ENCODE data around the gene TIMM17A.

Gene TIMM17A

DNA sequence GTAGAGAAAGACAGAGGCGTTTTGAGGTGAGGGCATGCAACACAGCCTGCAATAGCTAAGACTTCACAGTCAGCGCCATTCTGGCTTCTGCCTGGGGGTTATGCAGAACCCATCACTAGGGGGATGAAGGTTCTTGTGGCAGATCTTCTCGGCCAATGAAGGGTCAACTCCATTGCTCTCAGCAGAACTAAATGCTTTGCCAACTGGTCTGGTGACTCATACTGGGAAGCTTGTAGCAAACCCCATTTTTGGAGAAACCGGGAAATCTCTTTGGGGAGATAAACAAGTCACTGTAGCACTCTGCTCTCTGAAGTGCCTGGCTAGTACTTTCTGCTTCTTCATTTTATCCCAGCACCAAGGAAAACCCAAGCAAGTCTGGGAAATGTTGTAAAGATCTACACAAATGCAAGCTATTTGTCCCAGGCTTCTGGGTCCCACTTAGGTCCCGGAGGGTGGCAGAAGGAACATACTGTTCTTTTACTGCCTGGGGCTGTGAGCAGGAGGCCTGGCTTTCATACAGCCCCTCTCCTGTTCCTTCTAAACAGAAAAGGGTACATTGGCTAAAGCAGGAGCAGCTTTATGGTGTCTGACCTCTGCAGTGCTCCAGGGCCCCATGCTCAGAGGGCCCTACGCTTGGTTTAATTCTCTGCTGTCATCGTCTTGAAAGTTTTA is 37.8 kb upstream of the TIMM17A start:
- TF ChIP-seq, protein P1, sequence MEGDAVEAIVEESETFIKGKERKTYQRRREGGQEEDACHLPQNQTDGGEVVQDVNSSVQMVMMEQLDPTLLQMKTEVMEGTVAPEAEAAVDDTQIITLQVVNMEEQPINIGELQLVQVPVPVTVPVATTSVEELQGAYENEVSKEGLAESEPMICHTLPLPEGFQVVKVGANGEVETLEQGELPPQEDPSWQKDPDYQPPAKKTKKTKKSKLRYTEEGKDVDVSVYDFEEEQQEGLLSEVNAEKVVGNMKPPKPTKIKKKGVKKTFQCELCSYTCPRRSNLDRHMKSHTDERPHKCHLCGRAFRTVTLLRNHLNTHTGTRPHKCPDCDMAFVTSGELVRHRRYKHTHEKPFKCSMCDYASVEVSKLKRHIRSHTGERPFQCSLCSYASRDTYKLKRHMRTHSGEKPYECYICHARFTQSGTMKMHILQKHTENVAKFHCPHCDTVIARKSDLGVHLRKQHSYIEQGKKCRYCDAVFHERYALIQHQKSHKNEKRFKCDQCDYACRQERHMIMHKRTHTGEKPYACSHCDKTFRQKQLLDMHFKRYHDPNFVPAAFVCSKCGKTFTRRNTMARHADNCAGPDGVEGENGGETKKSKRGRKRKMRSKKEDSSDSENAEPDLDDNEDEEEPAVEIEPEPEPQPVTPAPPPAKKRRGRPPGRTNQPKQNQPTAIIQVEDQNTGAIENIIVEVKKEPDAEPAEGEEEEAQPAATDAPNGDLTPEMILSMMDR (IDR thresholded peaks at IDR 0.05): no peak

DNA sequence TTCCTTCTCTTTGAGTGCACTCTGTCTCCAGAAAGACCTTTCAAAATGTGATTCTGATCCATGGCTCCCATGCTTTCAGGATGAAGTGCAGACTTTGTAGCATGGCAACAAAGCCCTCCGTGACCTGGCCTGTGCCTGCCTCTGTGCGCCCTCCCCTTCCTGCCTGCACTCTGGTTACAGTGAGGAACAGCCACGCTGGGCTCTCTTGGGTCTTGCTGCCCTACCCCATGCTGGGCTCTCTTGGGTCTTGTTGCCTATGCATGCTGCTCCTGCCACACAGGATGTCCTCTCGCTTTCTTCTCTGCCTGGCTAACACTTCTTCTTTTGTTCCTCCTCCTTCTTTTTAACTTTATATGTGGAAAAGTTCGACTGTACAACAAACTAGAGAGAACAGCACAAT is 37.0 kb upstream of the TIMM17A start:
- TF ChIP-seq, protein P1 (IDR thresholded peaks at IDR 0.05): no peak

DNA sequence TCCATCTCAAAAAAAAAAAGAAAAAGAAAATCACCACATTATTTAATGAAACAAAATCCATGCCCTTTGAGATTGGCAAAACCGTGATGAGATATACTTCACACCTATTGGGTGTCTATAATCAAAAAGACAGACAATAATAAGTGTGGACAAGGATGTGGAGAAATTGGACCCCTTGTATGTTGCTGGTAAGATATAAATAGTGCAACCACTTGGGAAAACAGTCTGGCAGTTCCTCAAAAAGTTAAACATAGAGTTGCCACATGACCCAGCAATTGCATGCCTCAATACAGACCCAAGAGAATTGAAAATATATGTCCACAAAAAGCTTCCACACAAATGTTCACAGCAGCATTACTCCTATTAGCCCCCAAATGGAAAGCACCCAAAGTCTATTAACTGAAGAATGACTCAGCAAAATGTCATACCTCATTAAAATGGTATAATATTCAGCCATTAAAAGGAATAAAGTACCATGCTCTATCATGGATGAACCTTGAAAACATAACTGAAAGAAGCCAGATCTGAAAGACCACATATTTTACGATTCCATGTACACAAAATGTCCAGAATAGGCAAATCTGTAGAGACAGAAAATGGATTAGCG is 33.2 kb upstream of the TIMM17A start:
- TF ChIP-seq, protein P1 (IDR thresholded peaks at IDR 0.05): no peak

DNA sequence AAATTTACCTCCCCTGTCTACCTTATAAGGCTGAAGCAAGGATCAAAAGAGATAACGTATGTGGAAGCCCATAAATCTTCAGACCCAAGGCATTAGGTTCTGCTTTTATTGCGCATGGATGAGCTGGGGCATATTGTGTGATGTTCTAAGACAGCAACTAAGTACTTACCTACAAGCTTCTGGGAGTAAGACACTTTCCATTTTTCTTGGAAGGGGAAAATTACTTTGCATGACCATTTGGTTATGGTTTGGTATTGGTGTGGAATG is 30.1 kb upstream of the TIMM17A start:
- TF ChIP-seq, protein P1 (IDR thresholded peaks at IDR 0.05): no peak

DNA sequence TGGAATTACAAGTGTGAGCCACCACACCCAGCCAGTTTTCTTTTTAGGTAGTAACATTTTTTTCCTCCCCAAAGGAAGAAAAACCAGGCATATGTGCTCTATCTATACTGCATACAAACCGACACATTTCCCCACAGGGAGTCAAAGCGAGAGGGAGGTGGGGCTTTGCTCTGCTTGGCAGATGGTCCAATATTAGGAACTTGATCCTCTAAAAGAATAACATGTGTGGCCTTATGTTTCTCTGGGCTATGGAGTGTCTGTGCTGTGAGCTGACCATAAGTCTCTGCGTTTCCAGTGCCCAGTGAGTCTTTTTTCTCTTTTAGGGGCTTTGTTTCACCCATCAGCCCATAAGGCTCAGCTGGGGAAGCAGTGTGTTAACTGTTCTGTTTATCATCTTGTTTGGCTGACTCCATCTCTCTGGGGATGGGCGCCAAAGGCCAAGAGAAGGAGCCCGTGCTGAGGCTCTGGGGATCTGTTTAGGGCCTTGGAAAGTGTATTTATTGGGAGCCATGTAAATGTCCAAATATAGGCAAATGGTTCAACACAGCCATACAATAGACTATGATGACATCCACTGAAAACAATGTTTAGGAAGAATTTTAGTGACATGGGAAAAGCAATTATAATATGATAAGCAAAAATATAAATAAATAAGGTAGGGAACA is 29.2 kb upstream of the TIMM17A start:
- TF ChIP-seq, protein P1 (IDR thresholded peaks at IDR 0.05): no peak

DNA sequence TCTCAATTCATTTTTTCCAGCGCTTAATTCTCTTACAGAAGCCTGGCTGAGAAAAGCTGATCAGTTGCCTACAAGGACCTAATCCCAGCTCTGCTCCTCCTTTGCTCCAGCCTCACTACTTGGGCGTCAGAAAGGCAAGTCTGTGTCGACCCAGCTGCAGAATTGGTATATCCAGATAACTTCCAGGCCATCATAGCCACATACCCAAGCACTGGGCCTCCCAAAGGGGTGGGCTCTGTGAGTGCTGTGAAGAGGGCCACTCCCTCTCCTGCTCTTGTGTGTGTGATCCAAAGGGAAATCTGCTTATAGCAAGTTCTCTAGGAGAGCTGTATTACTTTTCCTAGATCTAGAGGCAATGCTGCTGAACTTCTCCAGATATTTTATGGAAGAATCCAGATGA is 27.0 kb upstream of the TIMM17A start:
- TF ChIP-seq, protein P1 (IDR thresholded peaks at IDR 0.05): no peak

DNA sequence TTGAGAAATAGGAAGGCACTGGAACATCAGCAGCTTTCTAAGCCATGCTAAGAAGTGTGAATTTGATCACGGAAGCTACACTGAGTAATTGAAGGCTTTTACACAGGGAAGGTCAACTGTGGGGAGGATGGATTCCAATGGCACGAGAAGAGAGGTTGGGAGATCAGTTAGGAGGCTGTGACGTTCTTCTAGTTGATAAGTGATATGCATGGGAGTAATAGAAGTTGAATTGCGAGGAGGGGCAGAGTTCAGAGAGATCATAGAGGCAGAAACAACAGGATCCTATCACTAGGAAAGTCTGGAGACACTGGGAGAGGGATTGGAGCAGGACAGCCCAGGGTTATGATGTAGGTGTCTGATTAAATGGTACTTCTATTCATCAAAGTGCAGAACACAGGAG is 25.2 kb upstream of the TIMM17A start:
- TF ChIP-seq, protein P1 (IDR thresholded peaks at IDR 0.05): no peak
